Thyroid gland (tissue), 4 donors: Measurements from ENCODE around the gene SOWAHA. TPM values are rescaled to one million over a fixed set of nuclear protein-coding genes. Genes with fewer than 3 reads are reported as not detected.
A peak's percentile ranks its signal among the peaks of the same experiment; 100 is the strongest.

ENCODE experiments used
- DNase-seq, 2 donors: peaks; one replicate each; pipeline ENCODE4 v3.0.0-alpha.2; 2019
- H3K27ac ChIP-seq, 3 donors: fragments of 200-600 bp; sonication (generic); 1 replicate in 2 of 3; 2 replicates in 1 of 3; pipeline ENCODE4 v1.5.1; 2016 to 2019; ENCODE audit warnings: mild to moderate bottlenecking in 1 of 3, moderate library complexity in 1 of 3
- H3K27me3 ChIP-seq: fragments of 200-600 bp; sonication (generic); one replicate; pipeline ENCODE4 v1.5.1; 2019
- H3K36me3 ChIP-seq, 2 donors: fragments of 200-600 bp; sonication (generic); one replicate each; pipeline ENCODE4 v1.5.1; 2016 to 2019
- H3K4me1 ChIP-seq, 2 donors: fragments of 200-600 bp; sonication (generic); one replicate each; pipeline ENCODE4 v1.5.1; 2017 to 2019
- H3K4me3 ChIP-seq, 3 donors: fragments of 200-600 bp; sonication (generic); replicated peaks in 1 of 3; 1 replicate in 2 of 3; 2 replicates in 1 of 3; pipeline ENCODE4 v1.5.1; 2016; ENCODE audit warnings: mild to moderate bottlenecking in 1 of 3
- H3K9me3 ChIP-seq: fragments of 200-600 bp; sonication (generic); one replicate; pipeline ENCODE4 v1.5.1; 2017
- CTCF ChIP-seq, 6 experiments: fragments of 200-600 bp in 3 of 6; fragments of 450-650 bp in 3 of 6; sonication (generic) in 3 of 6; IDR thresholded peaks; one replicate each; pipeline ENCODE4 v1.5.1; 2016 to 2019; ENCODE audit warnings: antibody characterized with exemption in 6 of 6, mild to moderate bottlenecking in 2 of 6, inconsistent platforms in 1 of 6, moderate library complexity in 1 of 6
- POLR2A ChIP-seq, 2 donors: fragments of 450-650 bp; IDR thresholded peaks; one replicate each; pipeline ENCODE4 v1.6.1; 2017; ENCODE audit warnings: antibody characterized with exemption in 2 of 2, mild to moderate bottlenecking in 2 of 2, moderate library complexity in 1 of 2
- WGBS, 2 donors: methylation state at CpG; one replicate each; pipeline ENCODE4 v1.1.5; 2017; 5-methylcytosine and 5-hydroxymethylcytosine counted together
- intact Hi-C: fragments of 100-400 bp; cut with DNase I; formaldehyde crosslinking; loops from one replicate; pipeline ENCODE4 v1.15.1; 2023
- total RNA-seq, 4 donors: library from RNA; depleted of rRNA; stranded (reverse); fragments of >200 nt; gene quantifications; one replicate each; pipeline ENCODE4 v1.2.3, GENCODE V29; 2016

The SOWAHA gene
- total RNA-seq, 4 donors from 2014 or later = 3.7 to 9.3 (median 4.6) TPM

- peak in 1 of 2 donors; percentile 15 for DNase-seq
- Histone ChIP-seq H3K36me3 (no peaks in the 10 kb centered on the region), H3K27ac (peak overlapping the region in 1 of 3 donors; percentile 87), H3K27me3 (no peaks in the 10 kb centered on the region), H3K9me3 (no peaks in the 10 kb centered on the region), H3K4me1 (peaks cover 46 to 58% of the 10 kb centered on the region in 2 donors), H3K4me3 (no peak overlapping the region)
- 62 to 88% methylated on average over 2 of the region's 3 CpGs for WGBS, 2 donors
- TF ChIP-seq POLR2A (IDR thresholded peaks at IDR 0.05) (no peak), CTCF (IDR thresholded peaks at IDR 0.05) (no peak)
- intact Hi-C loops = no loop called here
Measured at GRCh38 chr5:132774406-132774805, 38.7 kb upstream of the SOWAHA start.

- intact Hi-C loops = no loop called here
- Histone ChIP-seq H3K27ac (peak overlapping the region; percentile 37 to 87 (median 85)), H3K9me3 (no peaks in the 10 kb centered on the region), H3K4me3 (no peak overlapping the region), H3K4me1 (peaks cover 46 to 55% of the 10 kb centered on the region in 2 donors), H3K27me3 (no peaks in the 10 kb centered on the region), H3K36me3 (no peaks in the 10 kb centered on the region)
- TF ChIP-seq POLR2A (IDR thresholded peaks at IDR 0.05) (no peak), CTCF (IDR thresholded peaks at IDR 0.05) (no peak)
- 14 to 100% methylated on average over 1 to 2 of the region's 5 CpGs for WGBS, 2 donors
- DNase-seq = no peak
Measured at GRCh38 chr5:132774896-132775295, 38.2 kb upstream of the SOWAHA start.

GRCh38 chr5:132775476-132775961 is 37.6 kb upstream of the SOWAHA start:
- intact Hi-C loops = no loop called here
- Histone ChIP-seq H3K9me3 (no peaks in the 10 kb centered on the region), H3K4me1 (peaks cover 42 to 51% of the 10 kb centered on the region in 2 donors), H3K27ac (peak overlapping the region; percentile 37 to 87 (median 85)), H3K4me3 (peak overlapping the region in 1 of 3 donors; percentile 64), H3K36me3 (no peaks in the 10 kb centered on the region), H3K27me3 (no peaks in the 10 kb centered on the region)
- DNase-seq = peak; percentile 80 to 85
- WGBS, 2 donors = 15 to 18% methylated on average over 7 of the region's 7 CpGs
- TF ChIP-seq POLR2A (IDR thresholded peaks at IDR 0.05) (peak in 1 of 2 donors; percentile 51), CTCF (IDR thresholded peaks at IDR 0.05) (peak in 1 of 6 experiments; percentile 11)

- TF ChIP-seq POLR2A (IDR thresholded peaks at IDR 0.05) = no peak
- TF ChIP-seq CTCF (IDR thresholded peaks at IDR 0.05) = no peak
- Histone ChIP-seq H3K9me3 (no peaks in the 10 kb centered on the region), H3K36me3 (no peaks in the 10 kb centered on the region), H3K4me1 (peaks cover 34 to 43% of the 10 kb centered on the region in 2 donors), H3K27ac (peak overlapping the region; percentile 37 to 87 (median 85)), H3K27me3 (no peaks in the 10 kb centered on the region), H3K4me3 (peak overlapping the region; percentile 48 to 64 (median 57))
- DNase-seq = peak; percentile 50 to 57
- intact Hi-C loops = no loop called here
- 3 to 10% methylated on average over 4 to 18 of the region's 39 CpGs for WGBS, 2 donors
Measured at GRCh38 chr5:132776131-132776937, 36.8 kb upstream of the SOWAHA start.

- no peaks in the 10 kb centered on the region for H3K36me3 ChIP-seq
- DNase-seq = no peak
- H3K27ac ChIP-seq = peak overlapping the region; percentile 37 to 87 (median 85)
- no peaks in the 10 kb centered on the region for H3K27me3 ChIP-seq
- TF ChIP-seq POLR2A (IDR thresholded peaks at IDR 0.05) = no peak
- no peak for TF ChIP-seq CTCF (IDR thresholded peaks at IDR 0.05)
- no peaks in the 10 kb centered on the region for H3K9me3 ChIP-seq
- intact Hi-C loops = no loop called here
- peaks cover 29 to 38% of the 10 kb centered on the region in 2 donors for H3K4me1 ChIP-seq
- 0% methylated on average over 4 of the region's 40 CpGs; no CpG with 5 or more reads in 1 of the 2 donors for WGBS, 2 donors
- H3K4me3 ChIP-seq = peak overlapping the region; percentile 48 to 64 (median 57)
Measured at GRCh38 chr5:132776938-132777208, 36.2 kb upstream of the SOWAHA start.
